ENCODE results near the gene CEP131.

- TF ChIP-seq GABPA (IDR thresholded peaks at IDR 0.05; ENCODE audit: low read depth) (no peak), CTCF (IDR thresholded peaks at IDR 0.05; ENCODE audit: insufficient read depth, low read length) (no peak)
These were observed 50.8 kb downstream of the CEP131 start for GRCh38 chr17:81171941-81172340.

Data from HL-60 (cell line).